Mesendoderm (in vitro differentiated cells): ENCODE data around the gene HEXIM1.

Source experiments
- DNase-seq: peaks from one replicate; pipeline ENCODE4 v3.0.0; 2013
- H2AK5ac ChIP-seq: 2 replicates; pipeline ENCODE4 v1.6.1; 2013; ENCODE audit warnings: low read length, inconsistent platforms
- H2BK120ac ChIP-seq: 2 replicates; pipeline ENCODE4 v1.6.1; 2013; ENCODE audit warnings: low read depth, mild to moderate bottlenecking, low read length, moderate library complexity, mixed read lengths
- H2BK15ac ChIP-seq: replicated peaks from 2 replicates; pipeline ENCODE4 v1.6.1; 2013; ENCODE audit warnings: low read depth, mild to moderate bottlenecking, moderate library complexity
- H2BK5ac ChIP-seq: 2 replicates; pipeline ENCODE4 v1.6.1; 2013; ENCODE audit warnings: low read length, inconsistent platforms
- H3K18ac ChIP-seq: 2 replicates; pipeline ENCODE4 v1.6.1; 2013; ENCODE audit warnings: mild to moderate bottlenecking, low read length, mixed read lengths
- H3K23ac ChIP-seq: one replicate; pipeline ENCODE4 v1.6.1; 2013; ENCODE audit warnings: low read length
- H3K27ac ChIP-seq: 2 replicates; pipeline ENCODE4 v1.5.1; 2013; ENCODE audit warnings: low read depth, mild to moderate bottlenecking, inconsistent platforms, low read length, moderate library complexity
- H3K27me3 ChIP-seq: 2 replicates; pipeline ENCODE4 v1.6.1; 2013; ENCODE audit warnings: low read length, control low read depth, mild to moderate bottlenecking, inconsistent platforms; ENCODE audit not compliant: insufficient read depth, poor library complexity
- H3K36me3 ChIP-seq: 2 replicates; pipeline ENCODE4 v1.6.1; 2013; ENCODE audit warnings: low read length, inconsistent platforms; ENCODE audit not compliant: control insufficient read depth, insufficient read depth
- H3K4ac ChIP-seq: one replicate; pipeline ENCODE4 v1.6.1; 2013; ENCODE audit warnings: low read depth, mild to moderate bottlenecking, low read length, moderate library complexity
- H3K4me1 ChIP-seq: 2 replicates; pipeline ENCODE4 v1.6.1; 2013; ENCODE audit warnings: low read depth, low read length, inconsistent platforms; ENCODE audit not compliant: control insufficient read depth
- H3K4me2 ChIP-seq: 2 replicates; pipeline ENCODE4 v1.6.1; 2013; ENCODE audit warnings: low read length
- H3K4me3 ChIP-seq: 2 replicates; pipeline ENCODE4 v1.5.1; 2013; ENCODE audit warnings: mild to moderate bottlenecking, low read length
- H3K56ac ChIP-seq: one replicate; pipeline ENCODE4 v1.6.1; 2013; ENCODE audit warnings: low read length
- H3K79me1 ChIP-seq: 2 replicates; pipeline ENCODE4 v1.6.1; 2013; ENCODE audit warnings: low read length, inconsistent platforms
- H3K79me2 ChIP-seq: 2 replicates; pipeline ENCODE4 v1.6.1; 2013; ENCODE audit warnings: mild to moderate bottlenecking, low read length; ENCODE audit not compliant: control insufficient read depth, insufficient read depth
- H3K9ac ChIP-seq: 2 replicates; pipeline ENCODE4 v1.6.1; 2013; ENCODE audit warnings: low read length, inconsistent platforms
- H4K5ac ChIP-seq: one replicate; pipeline ENCODE4 v1.6.1; 2013; ENCODE audit warnings: low read length
- H4K8ac ChIP-seq: one replicate; pipeline ENCODE4 v1.6.1; 2013; ENCODE audit warnings: low read depth, mild to moderate bottlenecking, control low read depth, low read length, moderate library complexity
- WGBS: extraction: QIAGEN DNeasy Blood & Tissue Kit; methylation state at CpG from one replicate; pipeline ENCODE4 v1.1.7; 2013; ENCODE audit warnings: low lambda C conversion rate, missing lambda C conversion rate; ENCODE audit not compliant: insufficient coverage; ENCODE audit errors: extremely low coverage; 5-methylcytosine and 5-hydroxymethylcytosine counted together

The HEXIM1 gene

DNA sequence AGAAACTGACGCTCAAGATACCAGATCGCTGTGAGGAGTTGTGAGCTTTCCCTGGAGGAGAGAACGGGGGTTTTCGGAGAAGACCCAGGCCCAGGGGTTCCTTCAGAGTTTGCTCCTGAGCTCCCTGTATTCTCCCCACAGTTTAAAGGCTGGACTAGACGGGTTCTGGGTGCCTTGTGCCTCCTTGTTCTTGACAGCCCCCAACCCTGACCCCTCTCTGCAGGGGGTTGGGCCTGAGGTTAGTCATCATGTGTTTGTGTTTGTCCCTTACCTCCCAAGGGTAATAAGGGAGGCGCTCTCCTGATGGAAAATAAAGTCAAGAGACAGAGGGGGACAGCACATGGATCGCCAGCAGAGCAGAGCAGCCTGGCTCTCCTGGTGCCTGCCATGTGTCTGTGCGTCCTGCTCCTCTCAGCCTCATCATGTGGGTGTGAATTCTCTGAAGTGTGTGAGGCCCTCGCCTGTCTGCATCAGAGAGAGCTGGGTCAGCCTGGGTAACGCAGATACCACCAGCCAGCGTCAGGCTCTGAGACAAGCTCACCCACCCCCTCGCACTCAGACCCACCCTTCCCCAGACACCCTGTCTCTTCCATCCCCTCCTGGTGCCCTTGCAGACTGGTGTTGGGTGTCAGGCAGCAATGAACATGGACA is 22.1 kb downstream of the HEXIM1 start:
- Histone ChIP-seq H3K9ac (no peak overlapping the region), H3K36me3 (no peaks in the 10 kb centered on the region), H3K79me2 (no peaks in the 10 kb centered on the region), H2BK5ac (no peak overlapping the region), H2BK120ac (no peak overlapping the region), H3K27ac (no peak overlapping the region), H3K4me2 (no peak overlapping the region), H3K18ac (no peak overlapping the region), H3K4ac (no peak overlapping the region), H3K27me3 (no peaks in the 10 kb centered on the region), H3K4me1 (peaks cover 20% of the 10 kb centered on the region), H4K5ac (no peak overlapping the region), H2AK5ac (no peak overlapping the region), H3K23ac (no peak overlapping the region), H3K79me1 (no peaks in the 10 kb centered on the region), H4K8ac (no peak overlapping the region), H2BK15ac (no peak overlapping the region), H3K56ac (peak overlapping the region; percentile 73), H3K4me3 (no peak overlapping the region)
- DNase-seq = peak; percentile 30
- WGBS = no CpG with 5 or more reads among the region's 12 CpGs

- no CpG with 5 or more reads among the region's 5 CpGs for WGBS
- H3K36me3 ChIP-seq = no peaks in the 10 kb centered on the region
- no peaks in the 10 kb centered on the region for H3K79me2 ChIP-seq
- no peak overlapping the region for H2BK15ac ChIP-seq
- DNase-seq = peak; percentile 37
- H3K27ac ChIP-seq = peak overlapping the region; percentile 51
- H4K8ac ChIP-seq = no peak overlapping the region
- no peaks in the 10 kb centered on the region for H3K27me3 ChIP-seq
- no peaks in the 10 kb centered on the region for H3K79me1 ChIP-seq
- no peak overlapping the region for H3K23ac ChIP-seq
- peak overlapping the region; percentile 39 for H3K9ac ChIP-seq
- H3K4me1 ChIP-seq = peaks cover 20% of the 10 kb centered on the region
- H2BK5ac ChIP-seq = peak overlapping the region; percentile 2
- H3K56ac ChIP-seq = peak overlapping the region; percentile 73
- H2BK120ac ChIP-seq = no peak overlapping the region
- no peak overlapping the region for H3K4me2 ChIP-seq
- H2AK5ac ChIP-seq = no peak overlapping the region
- no peak overlapping the region for H3K4me3 ChIP-seq
- H4K5ac ChIP-seq = no peak overlapping the region
- peak overlapping the region; percentile 65 for H3K18ac ChIP-seq
- H3K4ac ChIP-seq = peak overlapping the region; percentile 29
Measured at GRCh38 chr17:45170931-45171337, 22.7 kb downstream of the HEXIM1 start.

DNA sequence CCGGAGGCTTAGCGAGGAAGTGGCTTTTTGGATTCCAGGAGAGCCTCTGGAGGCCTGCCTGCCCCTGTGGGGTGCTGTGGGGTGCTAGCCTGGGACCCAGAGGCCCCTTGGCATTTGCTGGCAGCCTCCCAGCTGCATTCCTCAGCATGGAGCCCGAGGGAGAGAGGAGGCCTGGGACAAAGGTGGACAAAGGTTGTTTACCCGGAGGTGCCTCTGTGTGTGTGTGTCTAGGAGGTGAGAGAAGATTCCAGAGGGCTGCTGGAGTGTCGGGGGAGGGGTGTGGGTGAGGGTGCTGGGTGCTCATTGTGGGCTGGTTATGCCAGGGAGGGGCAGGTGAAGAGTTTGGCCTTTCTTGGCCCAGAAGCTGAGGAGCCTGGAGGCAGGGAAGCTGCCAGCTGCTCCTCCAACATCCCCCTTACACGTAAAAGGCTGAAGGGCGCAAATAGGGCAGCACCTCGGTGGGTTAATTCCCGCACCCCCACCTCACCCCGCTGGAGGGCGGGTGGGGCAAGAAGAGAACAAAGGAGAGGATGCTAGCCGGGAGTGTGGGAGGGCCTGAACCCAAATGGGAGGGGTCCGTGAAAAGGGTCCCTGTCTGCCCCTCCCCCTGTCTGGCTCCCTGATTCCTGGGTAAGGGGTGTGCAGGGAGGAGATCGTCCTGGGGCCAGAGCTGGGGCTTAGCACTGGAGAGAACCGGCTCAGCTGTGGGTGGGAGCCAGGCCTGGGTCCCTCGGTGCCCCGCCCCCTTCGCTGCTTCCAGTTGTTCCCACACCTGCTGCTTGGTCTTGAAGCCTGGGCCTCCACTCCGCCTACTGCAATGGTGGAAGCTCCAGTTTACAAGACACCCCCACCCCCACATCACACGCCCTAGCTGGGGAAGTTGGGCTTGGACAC is 23.3 kb downstream of the HEXIM1 start:
- peak; percentile 61 for DNase-seq
- peak overlapping the region; percentile 51 for H3K27ac ChIP-seq
- H3K4me3 ChIP-seq = no peak overlapping the region

GRCh38 chr17:45172232-45172540 is 23.9 kb downstream of the HEXIM1 start:
- Histone ChIP-seq H3K79me1 (no peaks in the 10 kb centered on the region), H3K9ac (no peak overlapping the region), H3K23ac (no peak overlapping the region), H3K36me3 (no peaks in the 10 kb centered on the region), H3K27ac (peak overlapping the region; percentile 51), H3K4ac (peak overlapping the region; percentile 43), H4K8ac (no peak overlapping the region), H4K5ac (no peak overlapping the region), H3K79me2 (no peaks in the 10 kb centered on the region), H3K27me3 (no peaks in the 10 kb centered on the region), H3K4me3 (no peak overlapping the region), H3K4me2 (no peak overlapping the region), H2BK15ac (no peak overlapping the region), H2BK120ac (peak overlapping the region; percentile 33), H3K4me1 (peaks cover 20% of the 10 kb centered on the region), H2BK5ac (peak overlapping the region; percentile 33), H3K18ac (peak overlapping the region; percentile 65), H3K56ac (peak overlapping the region; percentile 73), H2AK5ac (no peak overlapping the region)
- no peak for DNase-seq
- no CpG with 5 or more reads among the region's 5 CpGs for WGBS

More for the DNA sequence above, 23.3 kb downstream of the HEXIM1 start:
- H4K8ac ChIP-seq = peak overlapping the region; percentile 93
- WGBS = no CpG with 5 or more reads among the region's 20 CpGs
- H3K79me1 ChIP-seq = no peaks in the 10 kb centered on the region
- peak overlapping the region; percentile 65 for H3K18ac ChIP-seq
- H3K36me3 ChIP-seq = no peaks in the 10 kb centered on the region
- no peak overlapping the region for H2BK15ac ChIP-seq
- no peak overlapping the region for H3K4me2 ChIP-seq
- peak overlapping the region; percentile 39 for H2BK5ac ChIP-seq
- no peak overlapping the region for H3K23ac ChIP-seq
- no peaks in the 10 kb centered on the region for H3K27me3 ChIP-seq
- H3K4me1 ChIP-seq = peaks cover 20% of the 10 kb centered on the region
- H3K4ac ChIP-seq = peak overlapping the region; percentile 43
- H3K79me2 ChIP-seq = no peaks in the 10 kb centered on the region
- peak overlapping the region; percentile 73 for H3K56ac ChIP-seq
- no peak overlapping the region for H4K5ac ChIP-seq
- H2BK120ac ChIP-seq = peak overlapping the region; percentile 33
- H2AK5ac ChIP-seq = no peak overlapping the region
- peak overlapping the region; percentile 39 for H3K9ac ChIP-seq

DNA sequence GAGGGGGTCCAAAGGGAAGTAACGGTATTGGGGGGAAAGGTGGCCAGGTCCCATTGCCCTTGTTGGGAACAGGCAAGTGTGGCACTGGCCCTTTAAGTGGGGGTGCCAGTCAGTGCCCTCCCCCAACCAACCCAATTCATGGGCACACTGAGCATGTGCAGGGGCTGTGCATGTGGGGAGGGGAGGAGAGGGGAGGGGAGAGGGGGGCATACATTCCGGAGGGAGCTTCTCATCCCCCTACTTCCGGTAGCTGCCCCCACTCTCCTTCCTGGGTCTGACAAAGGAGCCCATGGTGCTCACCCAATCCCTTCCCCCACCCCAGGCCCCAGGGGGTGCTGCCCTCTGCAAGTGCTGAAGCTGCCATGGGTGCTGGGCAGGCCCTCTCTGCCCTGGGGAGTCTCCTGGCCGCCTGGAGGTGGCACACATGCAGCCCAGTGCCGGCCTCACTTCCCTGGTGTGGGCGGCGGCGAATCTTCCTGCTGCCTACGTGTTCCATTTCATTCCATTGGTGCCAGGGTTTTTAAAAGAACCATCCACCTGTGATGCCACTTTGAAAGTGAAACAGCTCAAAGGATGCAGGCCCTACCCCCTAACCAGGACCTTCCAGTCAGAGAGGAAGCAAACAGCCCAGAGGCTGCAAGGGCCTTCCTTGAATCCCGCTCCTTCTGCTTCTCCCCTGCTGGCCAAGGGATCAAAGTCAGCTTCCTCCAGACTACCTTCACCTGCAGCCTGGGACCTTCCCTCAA is 24.4 kb downstream of the HEXIM1 start:
- no peaks in the 10 kb centered on the region for H3K36me3 ChIP-seq
- no peaks in the 10 kb centered on the region for H3K27me3 ChIP-seq
- peak overlapping the region; percentile 33 for H2BK120ac ChIP-seq
- no peak overlapping the region for H2AK5ac ChIP-seq
- no peak overlapping the region for H3K4me3 ChIP-seq
- WGBS = no CpG with 5 or more reads among the region's 10 CpGs
- H4K5ac ChIP-seq = no peak overlapping the region
- DNase-seq = peak; percentile 80
- peak overlapping the region; percentile 27 for H3K9ac ChIP-seq
- H3K18ac ChIP-seq = peak overlapping the region; percentile 65
- H3K23ac ChIP-seq = no peak overlapping the region
- H3K79me1 ChIP-seq = no peaks in the 10 kb centered on the region
- peaks cover 20% of the 10 kb centered on the region for H3K4me1 ChIP-seq
- H4K8ac ChIP-seq = no peak overlapping the region
- H3K27ac ChIP-seq = peak overlapping the region; percentile 74
- peak overlapping the region; percentile 59 for H2BK5ac ChIP-seq
- H2BK15ac ChIP-seq = no peak overlapping the region
- H3K56ac ChIP-seq = peak overlapping the region; percentile 73
- no peaks in the 10 kb centered on the region for H3K79me2 ChIP-seq
- peak overlapping the region; percentile 43 for H3K4ac ChIP-seq
- no peak overlapping the region for H3K4me2 ChIP-seq
